IPS-20b (cell line): ENCODE data around the gene ENGASE.

Experiments
- H3K27ac ChIP-seq: one replicate; pipeline ENCODE4 v1.5.1; 2013; ENCODE audit warnings: low read length
- H3K27me3 ChIP-seq: 2 replicates; pipeline ENCODE4 v1.6.1; 2013; ENCODE audit warnings: mild to moderate bottlenecking, low read length, inconsistent platforms; ENCODE audit not compliant: insufficient read depth
- H3K36me3 ChIP-seq: 2 replicates; pipeline ENCODE4 v1.6.1; 2013; ENCODE audit warnings: low read depth, mild to moderate bottlenecking, inconsistent platforms, low read length, moderate library complexity; ENCODE audit not compliant: insufficient read depth
- H3K4me1 ChIP-seq: 2 replicates; pipeline ENCODE4 v1.6.1; 2013; ENCODE audit warnings: mild to moderate bottlenecking, control low read depth, inconsistent platforms, low read length, moderate library complexity; ENCODE audit not compliant: insufficient read depth
- H3K4me3 ChIP-seq: 2 replicates; pipeline ENCODE4 v1.5.1; 2013; ENCODE audit warnings: mild to moderate bottlenecking, low read length, inconsistent platforms
- H3K9ac ChIP-seq: 2 replicates; pipeline ENCODE4 v1.6.1; 2013; ENCODE audit warnings: low read depth, mild to moderate bottlenecking, inconsistent platforms, low read length, moderate library complexity
- H3K9me3 ChIP-seq: 2 replicates; pipeline ENCODE4 v1.6.1; 2013; ENCODE audit warnings: mild to moderate bottlenecking, low read depth, low read length, inconsistent platforms; ENCODE audit not compliant: insufficient read depth

ENGASE gene

GRCh38 chr17:79042421-79043190, 32.0 kb upstream of the ENGASE start:
- no peaks in the 10 kb centered on the region; the same call in 1 of the 2 replicates for H3K4me1 ChIP-seq
- no peak overlapping the region for H3K27ac ChIP-seq
- no peaks in the 10 kb centered on the region for H3K9me3 ChIP-seq
- no peak overlapping the region for H3K4me3 ChIP-seq
- peaks cover 17% of the 10 kb centered on the region for H3K27me3 ChIP-seq
- no peak overlapping the region for H3K9ac ChIP-seq
- H3K36me3 ChIP-seq, result no peaks in the 10 kb centered on the region

GRCh38 chr17:79043191-79043930, 31.3 kb upstream of the ENGASE start:
- H3K4me3 ChIP-seq, result no peak overlapping the region
- peaks cover 17% of the 10 kb centered on the region for H3K27me3 ChIP-seq
- no peaks in the 10 kb centered on the region; the same call in 1 of the 2 replicates for H3K4me1 ChIP-seq
- no peak overlapping the region for H3K27ac ChIP-seq
- H3K36me3 ChIP-seq, result no peaks in the 10 kb centered on the region
- no peaks in the 10 kb centered on the region for H3K9me3 ChIP-seq
- no peak overlapping the region for H3K9ac ChIP-seq

DNA sequence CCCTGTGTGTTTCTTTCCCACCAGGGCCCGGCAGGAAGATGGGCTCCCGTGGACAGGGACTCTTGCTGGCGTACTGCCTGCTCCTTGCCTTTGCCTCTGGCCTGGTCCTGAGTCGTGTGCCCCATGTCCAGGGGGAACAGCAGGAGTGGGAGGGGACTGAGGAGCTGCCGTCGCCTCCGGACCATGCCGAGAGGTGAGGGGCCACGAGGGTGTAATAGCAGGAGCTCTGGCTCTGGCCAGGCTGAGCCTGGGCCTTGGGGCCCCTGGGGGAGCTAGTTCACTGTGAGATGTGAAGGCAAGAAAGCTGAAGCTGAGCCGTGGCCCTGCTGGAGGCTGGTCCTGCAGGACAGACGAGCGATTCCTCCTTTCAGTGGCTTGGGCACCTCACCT, 30.7 kb upstream of the ENGASE start:
- Histone ChIP-seq H3K27ac (no peak overlapping the region), H3K36me3 (no peaks in the 10 kb centered on the region), H3K9me3 (no peaks in the 10 kb centered on the region), H3K27me3 (peaks cover 17% of the 10 kb centered on the region), H3K4me3 (no peak overlapping the region), H3K9ac (no peak overlapping the region), H3K4me1 (no peaks in the 10 kb centered on the region; the same call in 1 of the 2 replicates)

DNA sequence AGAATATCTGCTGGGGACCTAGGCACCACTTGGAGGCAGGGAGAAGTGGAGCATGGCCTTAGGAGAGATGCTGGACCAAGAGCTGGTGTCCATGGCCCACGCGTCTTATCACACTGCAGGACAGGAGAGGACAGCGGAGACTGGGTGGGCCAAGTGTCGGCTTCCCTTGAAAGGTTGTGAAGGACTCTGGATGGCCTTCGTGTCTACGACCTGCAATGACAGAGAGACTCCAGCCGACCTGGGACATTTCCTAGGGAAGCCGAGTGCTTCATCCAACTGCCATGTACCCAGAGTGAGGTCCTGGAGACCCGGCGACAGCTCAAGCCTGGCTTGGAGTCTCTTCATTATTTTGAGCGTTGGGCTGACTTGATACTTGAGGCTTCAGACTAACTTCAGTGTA, 30.2 kb upstream of the ENGASE start:
- Histone ChIP-seq H3K4me1 (no peaks in the 10 kb centered on the region; the same call in 1 of the 2 replicates), H3K27ac (no peak overlapping the region), H3K9ac (no peak overlapping the region), H3K4me3 (no peak overlapping the region), H3K9me3 (no peaks in the 10 kb centered on the region), H3K36me3 (no peaks in the 10 kb centered on the region), H3K27me3 (peaks cover 17% of the 10 kb centered on the region)

- Histone ChIP-seq H3K9me3 (no peaks in the 10 kb centered on the region), H3K9ac (no peak overlapping the region), H3K4me3 (no peak overlapping the region), H3K4me1 (no peaks in the 10 kb centered on the region; the same call in 1 of the 2 replicates), H3K27ac (no peak overlapping the region), H3K36me3 (no peaks in the 10 kb centered on the region), H3K27me3 (peaks cover 17% of the 10 kb centered on the region)
These were observed 29.5 kb upstream of the ENGASE start for GRCh38 chr17:79045001-79045729.

GRCh38 chr17:79045842-79046196, 28.8 kb upstream of the ENGASE start:
- H3K4me3 ChIP-seq, result no peak overlapping the region
- peaks cover 17% of the 10 kb centered on the region for H3K27me3 ChIP-seq
- H3K27ac ChIP-seq, result no peak overlapping the region
- no peaks in the 10 kb centered on the region; the same call in 1 of the 2 replicates for H3K4me1 ChIP-seq
- H3K9me3 ChIP-seq, result no peaks in the 10 kb centered on the region
- no peaks in the 10 kb centered on the region for H3K36me3 ChIP-seq
- no peak overlapping the region for H3K9ac ChIP-seq

- no peak overlapping the region for H3K9ac ChIP-seq
- H3K4me1 ChIP-seq, result no peaks in the 10 kb centered on the region; the same call in 1 of the 2 replicates
- no peak overlapping the region for H3K27ac ChIP-seq
- H3K27me3 ChIP-seq, result peaks cover 17% of the 10 kb centered on the region
- H3K9me3 ChIP-seq, result no peaks in the 10 kb centered on the region
- no peaks in the 10 kb centered on the region for H3K36me3 ChIP-seq
- H3K4me3 ChIP-seq, result no peak overlapping the region
These were observed 28.3 kb upstream of the ENGASE start for GRCh38 chr17:79046197-79046915.

- Histone ChIP-seq H3K27me3 (peaks cover 17% of the 10 kb centered on the region), H3K36me3 (no peaks in the 10 kb centered on the region), H3K4me1 (no peaks in the 10 kb centered on the region; the same call in 1 of the 2 replicates), H3K9ac (no peak overlapping the region), H3K4me3 (no peak overlapping the region), H3K27ac (no peak overlapping the region), H3K9me3 (no peaks in the 10 kb centered on the region)
These were observed 27.7 kb upstream of the ENGASE start for GRCh38 chr17:79046916-79047280.

- H3K4me3 ChIP-seq, result no peak overlapping the region
- H3K27ac ChIP-seq, result no peak overlapping the region
- H3K4me1 ChIP-seq, result no peaks in the 10 kb centered on the region; the same call in 1 of the 2 replicates
- no peaks in the 10 kb centered on the region for H3K9me3 ChIP-seq
- H3K27me3 ChIP-seq, result peaks cover 17% of the 10 kb centered on the region
- H3K36me3 ChIP-seq, result no peaks in the 10 kb centered on the region
- H3K9ac ChIP-seq, result no peak overlapping the region
These were observed 27.2 kb upstream of the ENGASE start for GRCh38 chr17:79047291-79047920.

DNA sequence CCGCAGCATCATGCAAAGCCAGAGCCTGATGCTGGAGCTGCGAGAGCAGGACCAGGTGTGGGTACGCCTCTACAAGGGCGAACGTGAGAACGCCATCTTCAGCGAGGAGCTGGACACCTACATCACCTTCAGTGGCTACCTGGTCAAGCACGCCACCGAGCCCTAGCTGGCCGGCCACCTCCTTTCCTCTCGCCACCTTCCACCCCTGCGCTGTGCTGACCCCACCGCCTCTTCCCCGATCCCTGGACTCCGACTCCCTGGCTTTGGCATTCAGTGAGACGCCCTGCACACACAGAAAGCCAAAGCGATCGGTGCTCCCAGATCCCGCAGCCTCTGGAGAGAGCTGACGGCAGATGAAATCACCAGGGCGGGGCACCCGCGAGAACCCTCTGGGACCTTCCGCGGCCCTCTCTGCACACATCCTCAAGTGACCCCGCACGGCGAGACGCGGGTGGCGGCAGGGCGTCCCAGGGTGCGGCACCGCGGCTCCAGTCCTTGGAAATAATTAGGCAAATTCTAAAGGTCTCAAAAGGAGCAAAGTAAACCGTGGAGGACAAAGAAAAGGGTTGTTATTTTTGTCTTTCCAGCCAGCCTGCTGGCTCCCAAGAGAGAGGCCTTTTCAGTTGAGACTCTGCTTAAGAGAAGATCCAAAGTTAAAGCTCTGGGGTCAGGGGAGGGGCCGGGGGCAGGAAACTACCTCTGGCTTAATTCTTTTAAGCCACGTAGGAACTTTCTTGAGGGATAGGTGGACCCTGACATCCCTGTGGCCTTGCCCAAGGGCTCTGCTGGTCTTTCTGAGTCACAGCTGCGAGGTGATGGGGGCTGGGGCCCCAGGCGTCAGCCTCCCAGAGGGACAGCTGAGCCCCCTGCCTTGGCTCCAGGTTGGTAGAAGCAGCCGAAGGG, 26.4 kb upstream of the ENGASE start:
- no peak overlapping the region for H3K4me3 ChIP-seq
- H3K9ac ChIP-seq, result no peak overlapping the region
- H3K36me3 ChIP-seq, result no peaks in the 10 kb centered on the region
- H3K9me3 ChIP-seq, result no peaks in the 10 kb centered on the region; the same call in 1 of the 2 replicates
- peaks cover 17% of the 10 kb centered on the region for H3K27me3 ChIP-seq
- H3K27ac ChIP-seq, result no peak overlapping the region
- H3K4me1 ChIP-seq, result no peaks in the 10 kb centered on the region; the same call in 1 of the 2 replicates
